GM12878 (cell line): ENCODE data around the gene WWTR1. TPM values are rescaled to one million over a fixed set of nuclear protein-coding genes. Genes with fewer than 3 reads are reported as not detected.

Experiments
- CBX3 ChIP-seq: fragments of 200-600 bp; sonication (generic); IDR thresholded peaks from 2 replicates; pipeline ENCODE4 v1.6.1; 2016; ENCODE audit warnings: low read depth, borderline replicate concordance
- CBX5 ChIP-seq: sonication (generic); IDR thresholded peaks from 2 replicates; pipeline ENCODE4 v1.6.1; 2016; ENCODE audit warnings: low read depth, moderate library complexity, mild to moderate bottlenecking, inconsistent platforms
- PAX8 ChIP-seq: fragments of 450-650 bp; IDR thresholded peaks from 2 replicates; pipeline ENCODE4 v1.6.1; 2017; ENCODE audit warnings: mild to moderate bottlenecking, moderate library complexity
- RB1 ChIP-seq: fragments of 450-650 bp; formaldehyde crosslinking; IDR thresholded peaks from 2 replicates; pipeline ENCODE4 v1.6.1; 2017; ENCODE audit warnings: mild to moderate bottlenecking, borderline replicate concordance
- SIN3A ChIP-seq: IDR thresholded peaks from 2 replicates; pipeline ENCODE4 v1.6.1; 2012; ENCODE audit warnings: low read depth, low read length, improper control_type of control experiment
- SPI1 ChIP-seq: IDR thresholded peaks from 2 replicates; pipeline ENCODE4 v1.6.1; 2011; ENCODE audit warnings: low read depth, mild to moderate bottlenecking, low read length, moderate library complexity, borderline replicate concordance; ENCODE audit not compliant: insufficient read depth
- WRNIP1 ChIP-seq: IDR thresholded peaks from 2 replicates; pipeline ENCODE4 v1.6.1; 2011; ENCODE audit warnings: low read depth, low read length, improper control_type of control experiment, borderline replicate concordance
- ZBED1 ChIP-seq: IDR thresholded peaks from 2 replicates; pipeline ENCODE4 v1.6.1; 2016; ENCODE audit warnings: borderline replicate concordance
- ZNF274 ChIP-seq: IDR thresholded peaks from one replicate; pipeline ENCODE4 v1.8.0; 2011; ENCODE audit not compliant: insufficient read length, insufficient read depth
- ZNF687 ChIP-seq: fragments of 450-650 bp; IDR thresholded peaks from 2 replicates; pipeline ENCODE4 v1.6.1; 2017; ENCODE audit warnings: mild to moderate bottlenecking, moderate library complexity
- polyA plus RNA-seq, 11 experiments: library from polyadenylated mRNA; depleted of rRNA in 4 of 11; unstranded in 6 of 11; stranded (reverse) in 5 of 11; fragments of >200 nt; fragmentation: Nextera tagmentation in 4 of 11; fragmentation: Illumina TruSeq in 1 of 11; extraction: Ambion mirVana in 4 of 11; extraction: Trizol in 1 of 11; gene quantifications; 1 replicate in 1 of 11; 2 replicates in 10 of 11; pipeline versions ENCODE4 v1.2.1 to v1.2.3, GENCODE V29; 2011 to 2016; ENCODE audit warnings: inconsistent platforms in 2 of 11, missing spikeins in 2 of 11, low read depth in 1 of 11
- total RNA-seq, 4 experiments: library from RNA; depleted of rRNA in 3 of 4; stranded (reverse); fragments of >200 nt in 3 of 4; fragmentation: Illumina TruSeq in 1 of 4; extraction: Trizol in 1 of 4; gene quantifications; 2 replicates each; pipeline versions ENCODE4 v1.2.1 to v1.2.3, GENCODE V29; 2013 to 2021

The WWTR1 gene
- total and polyA plus RNA-seq, 10 of the 15 experiments (the other 5 are each of a cell fraction or from before 2014, with no cell fraction given), result 2.5 to 18.5 (median 5.8) TPM

- TF ChIP-seq ZNF687, result no peak
- no peak for TF ChIP-seq RB1
- no peak for TF ChIP-seq WRNIP1
- TF ChIP-seq ZBED1, result no peak
- TF ChIP-seq ZNF274, result no peak
- no peak for TF ChIP-seq SIN3A
- no peak for TF ChIP-seq PAX8
- TF ChIP-seq CBX3, result no peak
- no peak for TF ChIP-seq CBX5
- no peak for TF ChIP-seq SPI1
These were observed 134.1 kb downstream of the WWTR1 start (continued) for GRCh38 chr3:149523512-149524299.
